Measurements from ENCODE around the gene GNMT. TPM values are rescaled to one million over a fixed set of nuclear protein-coding genes. Genes with fewer than 3 reads are reported as not detected.

Gene GNMT
- 1 to 10 TPM in 3 of 5 experiments, under 1 TPM in 2; 0.95 to 2.6 (median 1.1) TPM for total RNA-seq
- not detected for polyA plus RNA-seq
- 0.81 reads per million for total RNA-seq

- peaks cover 0 to 19% (median 0%) of the 10 kb centered on the region in 5 donors for H3K27me3 Mint-ChIP-seq
- peak within 1 kb of the TSS; percentile 62 to 86 (median 77) for H3K4me3 Mint-ChIP-seq
- intact Hi-C loops (cut with micrococcal nuclease), result loop anchor here in 1 of 2 donors (1.0 to 5.0 kb wide), 3 partner anchors 24 to 58 kb away; partner anchors contain the start of genes CNPY3 and PPP2R5D
- peaks cover 0 to 17% (median 5%) of the 10 kb centered on the region in 5 donors for H3K36me3 Mint-ChIP-seq
- H3K27ac Mint-ChIP-seq, result peak within 1 kb of the TSS in 4 of 9 donors; percentile 32 to 75 (median 35)
- POLR2A ChIA-PET, result interaction anchor here (1.0 to 2.5 kb wide), 5 partner anchors 9 to 99 kb away, joined by 3 to 13 read pairs (median 3); partner anchors contain the start of genes KLC4, MRPL2 and PEX6
- Histone ChIP-seq H3K27me3 (ENCODE audit: control insufficient read depth in 2 of 2, insufficient read depth in 2 of 2, low read length in 2 of 2) (no peaks in the 10 kb centered on the region), H3K4me3 (ENCODE audit: low read length) (peak within 1 kb of the TSS; percentile 57), H3K27ac (ENCODE audit: low read depth, low read length) (peak within 1 kb of the TSS; percentile 26), H3K9me3 (ENCODE audit: control insufficient read depth in 2 of 3, low read length in 3 of 3) (no peaks in the 10 kb centered on the region), H3K36me3 (ENCODE audit: control insufficient read depth in 2 of 3, insufficient read depth in 3 of 3, low read length in 3 of 3) (peaks cover 0 to 31% (median 0%) of the 10 kb centered on the region in 3 experiments), H3K4me1 (ENCODE audit: control insufficient read depth in 2 of 2, insufficient read depth in 2 of 2, low read length in 2 of 2) (peaks cover 0 to 5% of the 10 kb centered on the region in 2 donors)
- CTCF ChIA-PET, result interaction anchor here (0.6 kb wide), 1 partner anchor 13 kb away, joined by 4 read pairs; no protein-coding TSS in a partner anchor
- ATAC-seq (peak; percentile 81), DNase-seq (peak in 8 of 9 donors; percentile 25 to 42 (median 36))
- H3K4me1 Mint-ChIP-seq, result peaks cover 0 to 24% (median 16%) of the 10 kb centered on the region in 7 donors
- H3K9me3 Mint-ChIP-seq, result no peaks in the 10 kb centered on the region
Observed at GRCh38 chr6:42960243-42961019, at the start of gene GNMT. Gene GNMT (plus strand): TSS chr6:42960754. CDS start chr6:42960768, 14 bp downstream.

GRCh38 chr6:42911171-42912021 is 49.2 kb upstream of the GNMT start:
- H3K27me3 Mint-ChIP-seq, result peaks cover 5 to 22% (median 9%) of the 10 kb centered on the region in 5 donors
- ATAC-seq, result no peak
- ChIA-PET POLR2A (interaction anchor here (0.6 to 1.3 kb wide), 3 partner anchors 18 to 498 kb away, joined by 3 read pairs; partner anchors contain the start of gene CNPY3), CTCF (no interaction called here)
- no peaks in the 10 kb centered on the region for H3K36me3 Mint-ChIP-seq
- DNase-seq, result no peak
- H3K4me1 Mint-ChIP-seq, result peaks cover 0 to 6% (median 4%) of the 10 kb centered on the region in 7 donors
- Histone ChIP-seq H3K36me3 (ENCODE audit: control insufficient read depth in 2 of 3, insufficient read depth in 3 of 3, low read length in 3 of 3) (no peaks in the 10 kb centered on the region), H3K4me3 (ENCODE audit: low read length) (no peak overlapping the region), H3K9me3 (ENCODE audit: control insufficient read depth in 2 of 3, low read length in 3 of 3) (no peaks in the 10 kb centered on the region), H3K27ac (ENCODE audit: low read depth, low read length) (no peak overlapping the region), H3K4me1 (ENCODE audit: control insufficient read depth in 2 of 2, insufficient read depth in 2 of 2, low read length in 2 of 2) (no peaks in the 10 kb centered on the region), H3K27me3 (ENCODE audit: control insufficient read depth in 2 of 2, insufficient read depth in 2 of 2, low read length in 2 of 2) (no peaks in the 10 kb centered on the region)
- H3K9me3 Mint-ChIP-seq, result no peaks in the 10 kb centered on the region
- H3K4me3 Mint-ChIP-seq, result peak overlapping the region; percentile 17 to 82 (median 67)
- peak overlapping the region in 2 of 9 donors; percentile 41 to 66 for H3K27ac Mint-ChIP-seq
- intact Hi-C loops (cut with micrococcal nuclease), result loop anchor here in 1 of 2 donors (1.0 kb wide), 1 partner anchor 17 kb away; no protein-coding TSS in a partner anchor

GRCh38 chr6:42914546-42914945 is 46.0 kb upstream of the GNMT start:
- H3K4me3 ChIP-seq (ENCODE audit: low read length), result no peak overlapping the region
- Mint-ChIP-seq H3K4me1 (peaks cover 0 to 6% (median 4%) of the 10 kb centered on the region in 7 donors), H3K27me3 (peaks cover 5 to 19% (median 9%) of the 10 kb centered on the region in 5 donors), H3K36me3 (no peaks in the 10 kb centered on the region), H3K27ac (no peak overlapping the region), H3K9me3 (no peaks in the 10 kb centered on the region), H3K4me3 (no peak overlapping the region)
- no peak for ATAC-seq
- ChIA-PET CTCF (interaction anchor here (0.6 kb wide), 1 partner anchor 282 kb away, joined by 4 read pairs; no protein-coding TSS in a partner anchor), POLR2A (interaction anchor here (1.4 kb wide), 1 partner anchor 87 kb away, joined by 3 read pairs; no protein-coding TSS in a partner anchor)
- no peaks in the 10 kb centered on the region for H3K4me1 ChIP-seq (ENCODE audit: control insufficient read depth in 2 of 2, insufficient read depth in 2 of 2, low read length in 2 of 2)
- intact Hi-C loops (cut with micrococcal nuclease), result no loop called here
- H3K36me3 ChIP-seq (ENCODE audit: control insufficient read depth in 2 of 3, insufficient read depth in 3 of 3, low read length in 3 of 3), result no peaks in the 10 kb centered on the region
- no peak for DNase-seq
- H3K27me3 ChIP-seq (ENCODE audit: control insufficient read depth in 2 of 2, insufficient read depth in 2 of 2, low read length in 2 of 2), result no peaks in the 10 kb centered on the region
- no peaks in the 10 kb centered on the region for H3K9me3 ChIP-seq (ENCODE audit: control insufficient read depth in 2 of 3, low read length in 3 of 3)
- no peak overlapping the region for H3K27ac ChIP-seq (ENCODE audit: low read depth, low read length)

DNA sequence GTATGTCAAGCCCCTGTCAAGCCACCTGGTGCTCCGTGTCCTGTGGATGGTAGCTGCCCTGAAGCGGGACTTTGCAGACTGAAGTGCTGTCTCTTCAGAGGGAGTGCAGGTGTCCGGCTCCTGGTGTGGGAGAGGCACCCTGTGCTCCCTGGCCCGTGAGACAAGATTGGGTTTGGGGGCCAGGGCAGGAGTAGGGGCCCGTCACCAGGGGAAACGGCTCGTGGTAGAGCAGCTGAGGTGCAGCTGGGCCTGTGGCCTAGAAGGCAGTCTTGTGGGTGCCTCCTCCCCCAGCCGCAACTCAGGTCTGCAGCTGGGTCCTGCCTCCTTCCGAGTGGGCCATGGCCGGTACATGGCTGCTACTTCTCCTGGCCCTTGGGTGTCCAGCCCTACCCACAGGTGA is 44.8 kb upstream of the GNMT start, which contains the start of gene PTCRA:
TSS of gene PTCRA (plus strand) at position 322 of the 400 bp plus-strand sequence. CDS start at position 339, 17 bp downstream.
- no peaks in the 10 kb centered on the region for H3K9me3 ChIP-seq (ENCODE audit: control insufficient read depth in 2 of 3, low read length in 3 of 3)
- H3K27ac Mint-ChIP-seq, result peak within 1 kb of the TSS in 1 of 9 donors; percentile 14
- H3K36me3 ChIP-seq (ENCODE audit: control insufficient read depth in 2 of 3, insufficient read depth in 3 of 3, low read length in 3 of 3), result no peaks in the 10 kb centered on the region
- H3K27me3 ChIP-seq (ENCODE audit: control insufficient read depth in 2 of 2, insufficient read depth in 2 of 2, low read length in 2 of 2), result no peaks in the 10 kb centered on the region
- no peak within 1 kb of the TSS for H3K4me3 ChIP-seq (ENCODE audit: low read length)
- ChIA-PET CTCF (interaction anchor here (0.6 kb wide), 1 partner anchor 12 kb away, joined by 3 read pairs; no protein-coding TSS in a partner anchor), POLR2A (no interaction called here)
- no peak within 1 kb of the TSS for H3K27ac ChIP-seq (ENCODE audit: low read depth, low read length)
- H3K9me3 Mint-ChIP-seq, result no peaks in the 10 kb centered on the region
- ATAC-seq (no peak), DNase-seq (no peak)
- intact Hi-C loops (cut with micrococcal nuclease), result no loop called here
- H3K27me3 Mint-ChIP-seq, result peaks cover 5 to 19% (median 9%) of the 10 kb centered on the region in 5 donors
- H3K4me1 Mint-ChIP-seq, result peaks cover 0 to 6% (median 4%) of the 10 kb centered on the region in 7 donors
- no peak within 1 kb of the TSS for H3K4me3 Mint-ChIP-seq
- no peaks in the 10 kb centered on the region for H3K36me3 Mint-ChIP-seq
- H3K4me1 ChIP-seq (ENCODE audit: control insufficient read depth in 2 of 2, insufficient read depth in 2 of 2, low read length in 2 of 2), result no peaks in the 10 kb centered on the region

GRCh38 chr6:42916288-42916687 is 44.3 kb upstream of the GNMT start:
- no peaks in the 10 kb centered on the region for H3K9me3 ChIP-seq (ENCODE audit: control insufficient read depth in 2 of 3, low read length in 3 of 3)
- ChIA-PET CTCF (interaction anchor here (0.9 to 1.1 kb wide), 2 partner anchors 54 to 227 kb away, joined by 4 read pairs; no protein-coding TSS in a partner anchor), POLR2A (no interaction called here)
- no peak for ATAC-seq
- H3K36me3 Mint-ChIP-seq, result no peaks in the 10 kb centered on the region
- H3K9me3 Mint-ChIP-seq, result no peaks in the 10 kb centered on the region
- H3K27me3 ChIP-seq (ENCODE audit: control insufficient read depth in 2 of 2, insufficient read depth in 2 of 2, low read length in 2 of 2), result no peaks in the 10 kb centered on the region
- H3K4me1 Mint-ChIP-seq, result peaks cover 0 to 3% (median 1%) of the 10 kb centered on the region in 7 donors
- H3K27me3 Mint-ChIP-seq, result peaks cover 2 to 17% (median 6%) of the 10 kb centered on the region in 5 donors
- no peak overlapping the region for H3K4me3 ChIP-seq (ENCODE audit: low read length)
- no peaks in the 10 kb centered on the region for H3K36me3 ChIP-seq (ENCODE audit: control insufficient read depth in 2 of 3, insufficient read depth in 3 of 3, low read length in 3 of 3)
- no peak overlapping the region for H3K27ac ChIP-seq (ENCODE audit: low read depth, low read length)
- no peak overlapping the region for H3K27ac Mint-ChIP-seq
- no peak overlapping the region for H3K4me3 Mint-ChIP-seq
- no peaks in the 10 kb centered on the region for H3K4me1 ChIP-seq (ENCODE audit: control insufficient read depth in 2 of 2, insufficient read depth in 2 of 2, low read length in 2 of 2)
- intact Hi-C loops (cut with micrococcal nuclease), result no loop called here
- no peak for DNase-seq

DNA sequence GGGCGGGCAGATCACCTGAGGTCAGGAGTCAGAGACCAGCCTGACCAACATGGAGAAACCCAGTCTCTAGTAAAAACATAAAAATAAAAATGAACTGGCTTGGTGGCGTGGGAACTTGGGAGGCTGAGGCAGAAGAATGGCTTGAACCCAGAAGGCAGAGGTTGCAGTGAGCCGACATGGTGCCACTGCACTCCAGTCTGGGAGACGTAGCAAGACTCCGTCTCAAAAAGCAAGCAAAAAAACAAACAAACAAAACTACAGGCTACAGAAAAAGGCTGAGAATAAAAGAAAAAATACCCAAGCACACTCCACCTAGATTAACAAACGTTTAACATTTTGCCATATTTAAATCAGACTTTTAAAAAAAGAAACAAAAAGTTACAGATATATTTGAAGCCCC is 38.8 kb upstream of the GNMT start:
- intact Hi-C loops (cut with micrococcal nuclease), result no loop called here
- H3K9me3 ChIP-seq (ENCODE audit: control insufficient read depth in 2 of 3, low read length in 3 of 3), result no peaks in the 10 kb centered on the region
- ChIA-PET CTCF (no interaction called here), POLR2A (no interaction called here)
- H3K9me3 Mint-ChIP-seq, result no peaks in the 10 kb centered on the region
- H3K4me1 Mint-ChIP-seq, result peaks cover 0 to 3% (median 0%) of the 10 kb centered on the region in 7 donors
- DNase-seq (no peak), ATAC-seq (no peak)
- peaks cover 0 to 4% (median 0%) of the 10 kb centered on the region in 5 donors for H3K27me3 Mint-ChIP-seq
- H3K36me3 ChIP-seq (ENCODE audit: control insufficient read depth in 2 of 3, insufficient read depth in 3 of 3, low read length in 3 of 3), result no peaks in the 10 kb centered on the region
- no peaks in the 10 kb centered on the region for H3K27me3 ChIP-seq (ENCODE audit: control insufficient read depth in 2 of 2, insufficient read depth in 2 of 2, low read length in 2 of 2)
- no peaks in the 10 kb centered on the region for H3K4me1 ChIP-seq (ENCODE audit: control insufficient read depth in 2 of 2, insufficient read depth in 2 of 2, low read length in 2 of 2)
- no peak overlapping the region for H3K4me3 Mint-ChIP-seq
- H3K27ac ChIP-seq (ENCODE audit: low read depth, low read length), result no peak overlapping the region
- H3K36me3 Mint-ChIP-seq, result no peaks in the 10 kb centered on the region
- H3K27ac Mint-ChIP-seq, result no peak overlapping the region
- no peak overlapping the region for H3K4me3 ChIP-seq (ENCODE audit: low read length)
